HL-60/S4 treated with retinoic acid at 250 ng/mL for 4 days and 3 days (cell line): Measurements from ENCODE around the gene DNAJC11.
"Not testable (repeated sequence)": the region's sequence is repeated elsewhere in the genome, so short reads cannot be mapped to it uniquely, and the experiment has no call there.

Experiments
- in situ Hi-C: fragments of 300-500 bp; cut with MboI; formaldehyde crosslinking; loops from 2 replicates; pipeline ENCODE4 v1.7.0; 2022; ENCODE audit warnings: low sequenced_read_pairs

DNAJC11 gene

DNA sequence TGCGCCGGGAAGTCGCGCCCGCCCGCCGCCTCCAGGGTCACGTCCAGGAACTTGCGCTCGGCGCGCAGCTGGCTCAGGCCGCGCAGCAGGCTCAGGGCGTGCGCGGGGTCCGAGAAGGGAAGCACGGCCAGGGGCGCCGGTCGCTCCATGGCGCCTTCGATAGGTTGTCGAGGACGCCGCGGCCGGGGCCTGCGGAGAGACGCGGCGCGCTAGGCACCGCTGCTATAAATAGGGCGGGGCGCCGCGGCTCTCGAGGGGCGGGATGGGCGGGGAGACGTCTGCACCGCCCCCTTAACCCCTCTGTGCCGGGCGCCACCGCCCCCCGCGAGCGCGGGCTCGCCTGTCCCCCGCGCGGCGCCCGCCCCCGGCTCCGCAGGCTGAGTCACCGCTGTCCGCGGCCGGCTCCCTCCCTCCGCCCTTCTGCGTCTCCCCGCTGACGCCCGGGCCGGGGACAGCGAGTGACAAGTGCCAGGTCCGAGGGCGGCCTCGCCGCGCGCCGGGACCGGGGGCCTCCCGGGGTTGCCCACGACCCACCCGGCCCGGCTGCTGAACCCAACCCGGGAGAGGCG is 98.9 kb downstream of the DNAJC11 start, which contains the start of gene KLHL21:
Gene KLHL21, minus strand, starts transcription at position 201 of the 569 bp plus-strand sequence. Its CDS starts 52 bp downstream, at position 149.
- in situ Hi-C loops: no loop called here

DNA sequence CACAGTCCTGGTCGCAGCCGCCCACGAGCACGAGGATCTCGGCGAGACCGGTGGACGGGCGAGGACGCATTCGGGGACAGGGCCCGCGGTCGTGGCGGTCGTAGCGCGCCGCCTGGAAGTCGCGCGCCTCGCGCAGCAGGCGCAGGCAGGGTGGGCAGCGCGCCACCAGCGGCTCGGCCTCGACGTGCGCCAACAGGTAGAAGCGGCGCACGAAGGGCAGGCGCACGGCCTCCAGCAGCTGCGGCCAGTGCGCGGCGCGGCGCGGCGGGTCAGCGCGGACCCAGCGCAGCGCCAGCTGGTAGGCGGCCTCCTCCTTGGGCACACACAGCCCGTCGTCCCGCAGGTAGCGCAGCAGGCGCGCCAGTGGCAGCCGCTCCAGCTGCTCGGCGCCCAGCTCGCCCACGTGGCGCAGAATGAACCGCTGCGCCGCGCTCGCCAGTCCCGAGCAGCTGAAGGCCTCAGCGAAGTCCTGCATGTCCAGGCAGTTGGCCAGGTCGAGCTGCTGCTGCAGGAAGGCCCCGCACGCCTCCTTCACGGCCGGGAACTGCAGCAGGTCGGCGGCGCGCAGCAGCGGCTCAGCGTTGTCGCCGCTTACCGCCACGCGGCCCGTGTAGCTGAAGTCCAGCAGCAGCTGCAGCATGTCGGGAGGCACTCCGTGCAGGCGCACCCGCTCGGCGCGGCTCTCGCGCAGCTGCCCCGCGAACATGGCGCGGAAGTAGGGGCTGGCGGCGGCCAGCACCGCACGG is 99.5 kb downstream of the DNAJC11 start:
- in situ Hi-C loops: no loop called here

DNA sequence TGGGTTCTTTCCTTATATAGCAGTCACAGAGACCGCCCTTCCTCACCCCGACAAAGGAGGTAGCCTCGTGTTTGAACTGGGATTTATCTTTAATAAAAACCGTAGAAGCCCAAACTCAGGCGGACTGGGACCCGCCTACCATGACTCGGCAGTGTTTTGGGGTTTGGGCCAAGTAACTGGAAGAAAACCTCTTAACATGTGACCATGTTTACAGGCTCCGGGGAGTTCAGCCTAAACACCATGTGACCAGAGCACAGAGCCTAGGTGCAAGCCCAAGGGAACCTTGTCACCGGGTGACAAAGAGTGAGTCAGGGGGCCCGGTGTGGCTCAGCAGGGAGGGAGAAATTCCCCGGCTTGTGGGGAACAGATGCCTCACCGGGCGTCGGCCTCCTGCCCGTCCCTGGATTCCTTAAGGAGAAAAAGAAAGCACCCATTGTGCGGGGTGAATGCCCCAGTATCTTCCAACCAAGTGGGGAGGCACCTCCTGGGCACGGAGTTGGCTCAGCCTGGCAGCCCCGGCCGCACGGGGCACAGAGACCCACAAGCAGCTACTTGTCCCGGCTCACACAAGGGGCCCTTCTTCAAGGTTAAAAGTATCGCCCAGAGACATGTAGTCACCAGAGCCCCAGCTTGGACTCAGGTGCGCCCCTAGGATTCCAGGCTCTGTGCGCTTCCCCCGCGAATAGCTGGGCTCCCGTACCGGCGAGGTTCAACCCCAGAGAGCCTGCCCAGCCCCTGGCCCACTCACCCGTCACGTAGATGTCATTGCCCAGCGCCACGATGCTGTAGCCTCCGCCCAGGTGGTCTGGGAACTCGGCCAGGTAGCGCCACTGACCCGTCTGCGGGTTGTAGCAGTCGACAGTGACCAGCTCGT is 100.3 kb downstream of the DNAJC11 start:
- in situ Hi-C loops: no loop called here

- in situ Hi-C loops: no loop called here
These were observed 101.1 kb downstream of the DNAJC11 start for GRCh38 chr1:6600410-6601048.

DNA sequence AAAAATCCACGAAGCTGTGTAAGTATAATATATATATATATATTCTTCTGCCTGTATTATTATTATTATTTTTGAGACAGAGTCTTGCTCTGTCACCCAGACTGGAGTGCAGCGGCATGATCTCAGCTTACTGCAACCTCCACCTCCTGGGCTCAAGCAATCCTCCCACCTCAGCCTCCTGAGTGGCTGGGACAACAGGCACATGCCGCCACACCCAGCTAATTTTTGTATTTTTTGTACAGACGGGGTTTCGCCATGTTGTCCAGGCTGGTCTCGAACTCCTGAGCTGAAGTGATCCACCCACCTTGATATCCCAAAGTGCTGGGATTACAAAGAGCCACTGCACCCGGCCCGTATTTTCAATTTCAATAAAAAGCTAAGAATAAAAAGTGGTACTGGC is 101.6 kb downstream of the DNAJC11 start:
- in situ Hi-C loops: not testable (repeated sequence)

- in situ Hi-C loops: no loop called here
These were observed 102.3 kb downstream of the DNAJC11 start for GRCh38 chr1:6599141-6599975.

DNA sequence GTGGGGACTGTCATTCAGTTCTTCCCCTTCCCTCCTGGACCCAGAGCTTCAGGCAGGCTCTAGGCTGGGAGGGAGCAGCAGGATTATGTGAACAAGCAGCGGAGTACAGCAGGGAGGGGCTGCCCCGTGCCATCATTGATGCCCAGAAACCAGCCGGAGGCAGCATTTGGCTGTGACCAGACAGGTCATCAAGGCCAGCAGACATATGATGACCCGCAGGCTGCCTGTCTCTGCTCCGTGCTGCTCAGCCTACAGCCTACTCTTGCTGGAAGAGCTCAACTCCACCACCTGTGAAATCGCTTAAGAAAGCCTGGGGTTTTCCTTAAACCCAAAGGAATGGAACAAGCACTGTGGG is 103.9 kb downstream of the DNAJC11 start:
- in situ Hi-C loops: no loop called here

DNA sequence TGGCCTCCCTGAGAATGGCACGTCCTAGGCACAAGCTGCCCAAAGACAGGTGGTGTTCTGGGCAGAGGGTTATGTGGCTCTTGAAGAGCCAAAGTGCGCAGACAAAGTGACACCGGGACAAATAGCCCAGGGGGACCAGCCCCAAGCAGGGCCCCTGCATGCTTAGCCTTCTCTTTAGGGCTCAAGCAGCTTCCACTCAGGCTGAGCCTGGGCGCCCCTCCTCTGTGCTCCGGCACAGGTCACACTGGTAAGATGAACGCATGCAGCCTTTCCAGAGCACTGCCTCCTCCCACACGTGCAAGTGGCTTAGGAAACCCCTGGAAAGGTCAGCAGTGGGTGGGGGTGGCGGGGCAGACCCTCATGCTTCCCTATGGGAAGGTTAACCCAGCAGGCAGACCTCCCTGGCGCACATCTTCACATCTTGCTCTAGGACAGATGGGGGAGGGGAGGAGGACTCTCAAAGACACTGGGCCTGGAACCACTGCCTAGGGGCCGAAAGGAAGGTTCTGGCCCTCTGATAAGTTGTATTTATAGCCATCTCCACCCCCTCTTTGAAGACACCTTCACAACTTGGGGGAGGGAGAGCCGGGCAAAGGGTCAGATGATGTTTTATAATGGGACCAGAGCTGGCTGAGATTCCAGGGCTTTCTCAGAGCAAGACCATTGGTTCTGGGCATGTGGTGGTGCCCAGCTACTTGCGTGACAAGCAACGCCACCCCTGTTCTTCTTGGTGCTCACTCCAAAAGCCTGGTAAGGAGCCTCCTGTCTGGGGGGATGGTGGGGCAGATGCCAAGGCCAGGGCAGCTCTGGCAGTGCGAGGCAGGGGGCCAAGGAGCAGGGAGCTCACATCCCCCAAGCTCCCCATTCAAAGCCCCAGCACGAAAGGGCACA is 104.5 kb downstream of the DNAJC11 start:
- in situ Hi-C loops: no loop called here

GRCh38 chr1:6596351-6596750 is 105.3 kb downstream of the DNAJC11 start:
- in situ Hi-C loops: no loop called here

DNA sequence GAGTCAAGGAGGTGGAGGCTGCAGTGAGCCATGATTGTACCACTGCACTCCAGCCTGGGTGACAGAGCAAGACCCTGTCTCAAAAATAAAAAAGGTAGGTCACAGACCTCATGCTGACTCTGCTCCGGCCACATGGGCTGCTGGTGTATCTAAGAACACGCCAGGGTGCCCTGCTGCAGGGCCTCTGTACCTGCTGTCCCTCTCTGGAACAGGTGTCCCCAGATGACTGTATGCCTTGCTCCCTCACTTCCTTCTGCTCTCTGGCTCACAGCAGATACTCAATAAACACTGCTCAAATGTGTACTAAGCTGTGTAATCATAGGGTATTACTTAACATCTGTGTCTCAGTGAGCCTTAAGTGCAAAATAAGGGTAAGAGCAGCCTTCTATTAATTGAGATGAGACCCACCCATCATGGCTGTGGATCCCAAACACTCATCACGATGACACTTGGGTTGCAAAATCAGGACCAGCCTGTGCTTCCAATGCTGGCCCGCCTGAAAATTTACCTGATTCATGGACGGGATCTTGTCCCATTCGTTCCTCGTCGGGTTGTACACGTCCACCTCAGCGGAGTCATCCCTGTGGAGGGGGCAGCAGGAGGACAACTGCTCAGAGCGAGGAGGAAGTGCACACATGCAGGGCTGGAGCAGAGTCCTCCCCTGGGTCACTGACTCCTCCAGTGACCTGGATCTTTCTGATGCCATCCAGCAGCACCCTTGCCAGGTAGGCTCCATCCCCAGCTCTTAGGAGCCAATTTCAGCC is 106.5 kb downstream of the DNAJC11 start:
- in situ Hi-C loops: no loop called here

GRCh38 chr1:6593810-6594209 is 107.8 kb downstream of the DNAJC11 start:
- in situ Hi-C loops: no loop called here

DNA sequence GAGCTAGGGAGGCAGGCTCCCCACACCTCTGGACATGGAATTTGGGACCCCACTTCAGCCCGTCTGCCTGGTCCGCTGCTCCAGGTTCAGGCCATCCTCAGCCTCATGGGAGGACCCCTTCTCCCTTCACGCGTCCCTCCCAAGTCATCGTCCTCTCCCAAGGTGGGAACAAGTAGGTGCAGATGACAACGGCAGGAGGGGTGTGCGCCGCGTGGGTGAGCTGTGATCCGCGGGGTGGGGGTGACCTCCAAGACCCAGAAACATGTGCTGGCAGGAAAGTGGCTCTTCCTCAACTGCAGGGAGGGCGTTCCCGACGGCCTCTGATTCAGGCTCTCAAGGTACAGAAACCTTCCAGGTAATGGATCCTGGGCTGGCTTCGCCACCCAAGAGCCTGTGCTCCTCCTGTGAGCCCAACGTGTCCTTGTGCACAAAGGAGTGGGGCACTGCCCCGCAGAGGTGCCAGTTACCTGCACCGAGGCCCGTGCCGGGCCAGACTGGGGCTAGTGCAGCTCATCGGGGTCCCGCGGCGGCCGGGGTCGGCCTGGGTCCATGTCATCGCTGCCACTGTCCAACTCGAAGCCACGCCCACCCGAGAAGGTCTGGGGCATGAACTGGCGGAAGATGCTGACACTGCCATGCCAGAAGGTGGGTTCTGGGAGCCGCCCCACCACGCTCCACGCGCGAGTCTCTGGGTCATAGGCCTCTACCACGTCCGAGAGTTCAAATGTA is 108.6 kb downstream of the DNAJC11 start:
- in situ Hi-C loops: no loop called here

DNA sequence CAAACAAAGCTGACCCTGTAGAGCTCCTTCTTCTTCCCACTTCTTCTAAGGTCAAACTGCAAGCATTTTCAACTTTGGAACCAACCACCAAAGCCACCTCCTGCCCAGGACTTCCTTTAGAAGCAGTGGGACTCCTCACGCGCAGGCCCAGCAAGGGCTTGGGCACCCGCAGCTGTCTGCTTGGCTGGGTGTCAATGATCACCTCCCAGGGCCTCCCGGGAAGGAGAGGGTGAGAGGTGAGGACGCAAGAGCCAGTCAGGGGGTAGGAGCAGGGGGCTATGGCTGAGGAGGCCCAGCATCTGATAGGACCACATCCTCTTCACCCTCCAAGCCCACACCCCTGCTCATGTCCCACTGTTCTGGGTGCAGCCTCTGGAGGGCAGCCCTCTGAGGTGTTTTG is 109.2 kb downstream of the DNAJC11 start:
- in situ Hi-C loops: no loop called here

DNA sequence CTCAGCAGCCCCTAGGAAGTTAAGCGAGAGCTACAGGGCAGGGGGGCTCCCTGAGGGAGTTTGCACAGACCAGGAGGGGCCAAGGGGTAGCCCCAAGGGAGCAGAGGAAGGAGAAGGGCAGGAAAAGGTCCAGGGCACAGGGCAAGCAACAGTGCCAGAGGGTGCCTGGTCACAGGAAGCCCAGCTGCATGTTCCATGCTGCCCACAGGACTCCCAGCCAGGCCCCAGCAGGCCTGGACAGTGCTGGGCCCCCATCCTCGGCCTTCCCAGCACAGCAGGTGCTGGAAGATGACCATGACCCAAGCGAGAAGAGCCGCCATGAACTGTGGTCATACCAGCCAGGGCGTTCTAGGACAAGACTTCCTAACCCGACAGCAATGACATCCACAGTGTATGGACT is 110.0 kb downstream of the DNAJC11 start:
- in situ Hi-C loops: no loop called here

- in situ Hi-C loops: no loop called here
These were observed 110.4 kb downstream of the DNAJC11 start for GRCh38 chr1:6591222-6591621.

DNA sequence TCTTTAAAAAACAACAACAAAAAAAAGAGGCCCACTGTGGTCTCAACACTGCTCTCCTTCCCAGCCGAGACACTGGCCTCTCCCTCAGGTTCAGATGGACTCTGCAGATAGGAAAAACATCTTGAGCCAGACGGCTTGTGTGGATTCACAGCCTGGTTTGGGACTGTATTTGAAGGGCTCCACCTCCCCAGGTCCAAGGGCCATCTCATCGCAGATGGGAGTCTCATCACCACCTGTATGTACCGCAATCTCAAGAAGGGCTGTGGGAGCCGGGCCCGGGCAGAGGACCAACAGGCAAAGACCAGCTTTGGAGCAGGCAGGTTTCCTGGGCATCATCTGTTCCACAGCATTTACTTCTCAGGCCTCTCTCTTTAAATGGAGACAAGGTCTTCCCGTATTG is 111.6 kb downstream of the DNAJC11 start:
- in situ Hi-C loops: no loop called here

DNA sequence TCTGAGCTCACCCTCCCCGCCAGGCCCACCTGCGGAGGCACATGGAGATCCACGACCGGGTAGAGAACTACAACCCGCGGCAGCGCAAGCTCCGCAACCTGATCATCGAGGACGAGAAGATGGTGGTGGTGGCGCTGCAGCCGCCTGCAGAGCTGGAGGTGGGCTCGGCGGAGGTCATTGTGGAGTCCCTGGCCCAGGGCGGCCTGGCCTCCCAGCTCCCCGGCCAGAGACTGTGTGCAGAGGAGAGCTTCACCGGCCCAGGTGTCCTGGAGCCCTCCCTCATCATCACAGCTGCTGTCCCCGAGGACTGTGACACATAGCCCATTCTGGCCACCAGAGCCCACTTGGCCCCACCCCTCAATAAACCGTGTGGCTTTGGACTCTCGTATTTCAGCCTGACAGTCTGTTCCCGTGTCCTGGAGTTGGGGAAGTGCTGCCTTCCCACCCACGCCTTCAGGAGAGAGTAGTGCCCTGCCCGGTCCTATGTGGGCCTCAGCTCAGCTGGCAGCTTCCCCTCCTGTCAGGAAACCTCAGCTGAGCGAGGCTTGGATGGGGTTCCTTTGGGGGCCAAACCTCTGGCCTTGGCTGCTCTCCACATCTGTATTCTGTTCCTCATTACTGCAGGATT is 112.6 kb downstream of the DNAJC11 start:
- in situ Hi-C loops: no loop called here
